Left ventricle myocardium inferior (tissue), 1 donor: Measurements from ENCODE around the gene BAG2. TPM values are rescaled to one million over a fixed set of nuclear protein-coding genes. Genes with fewer than 3 reads are reported as not detected.

Experiments
- DNase-seq: peaks from one replicate; pipeline ENCODE4 v3.0.0-alpha.2; 2020
- H3K27ac ChIP-seq: fragments of 200-600 bp; replicated peaks from 2 replicates; pipeline ENCODE4 v1.8.0; 2021
- H3K27me3 ChIP-seq: fragments of 200-600 bp; 2 replicates; pipeline ENCODE4 v1.8.0; 2021; ENCODE audit warnings: low read depth
- H3K36me3 ChIP-seq: fragments of 200-600 bp; 2 replicates; pipeline ENCODE4 v1.8.0; 2021
- H3K4me1 ChIP-seq: fragments of 200-600 bp; 2 replicates; pipeline ENCODE4 v1.8.0; 2021
- H3K4me3 ChIP-seq: fragments of 200-600 bp; 2 replicates; pipeline ENCODE4 v1.8.0; 2021; ENCODE audit warnings: mild to moderate bottlenecking, moderate library complexity
- H3K9me3 ChIP-seq: fragments of 200-600 bp; replicated peaks from 2 replicates; pipeline ENCODE4 v1.8.0; 2021
- CTCF ChIP-seq: fragments of 200-600 bp; IDR thresholded peaks from 2 replicates; pipeline ENCODE4 v1.8.0; 2021; ENCODE audit warnings: antibody characterized with exemption, mild to moderate bottlenecking, borderline replicate concordance
- intact Hi-C: fragments of 100-400 bp; cut with micrococcal nuclease; formaldehyde crosslinking; loops from one replicate; pipeline ENCODE4 v1.11.0; 2022
- total RNA-seq: library from RNA; stranded (reverse); fragmentation: NEBNext Ultra II Directional; extraction: Animal tissue kit (Norgen Biotek cat#: 25700); gene quantifications from one replicate; pipeline ENCODE4 v1.2.1, GENCODE V29; 2021
- donor health status: DM: no; HTN: yes; CAD: no; lungs with severe emphysema.

The BAG2 gene
- total RNA-seq, 1 donor from 2014 or later, result 11.2 TPM

DNA sequence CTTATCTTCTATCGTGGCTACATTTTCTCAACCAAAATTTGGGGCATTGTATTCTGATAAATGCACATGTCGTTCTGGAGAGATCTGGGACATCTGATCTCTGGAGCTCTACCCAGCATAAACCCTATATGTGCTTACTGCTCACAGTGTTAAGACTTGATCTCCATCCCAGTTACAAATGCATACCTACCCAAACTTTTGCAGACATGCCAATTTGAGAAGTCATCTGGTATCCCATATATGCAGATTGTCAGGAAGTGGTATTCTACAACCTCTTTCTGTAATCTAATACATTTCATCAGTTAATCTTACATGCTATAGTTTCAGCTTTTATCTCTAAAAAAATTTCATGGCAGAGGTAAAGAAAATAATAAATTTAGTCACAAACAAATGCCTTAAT, 11.2 kb downstream of the BAG2 start:
- H3K36me3 ChIP-seq, result peaks cover 27% of the 10 kb centered on the region
- intact Hi-C loops, result no loop called here
- no peaks in the 10 kb centered on the region for H3K9me3 ChIP-seq
- peaks cover 38% of the 10 kb centered on the region for H3K4me1 ChIP-seq
- TF ChIP-seq CTCF, result no peak
- H3K27me3 ChIP-seq, result no peaks in the 10 kb centered on the region
- no peak for DNase-seq
- no peak overlapping the region for H3K4me3 ChIP-seq
- no peak overlapping the region for H3K27ac ChIP-seq

- Histone ChIP-seq H3K4me3 (no peak overlapping the region), H3K27ac (no peak overlapping the region), H3K27me3 (no peaks in the 10 kb centered on the region), H3K9me3 (no peaks in the 10 kb centered on the region), H3K36me3 (peaks cover 3% of the 10 kb centered on the region), H3K4me1 (no peaks in the 10 kb centered on the region)
- DNase-seq, result no peak
- intact Hi-C loops, result no loop called here
- TF ChIP-seq CTCF, result peak; percentile 42
Measured at GRCh38 chr6:57190140-57190539, 18.0 kb downstream of the BAG2 start.

DNA sequence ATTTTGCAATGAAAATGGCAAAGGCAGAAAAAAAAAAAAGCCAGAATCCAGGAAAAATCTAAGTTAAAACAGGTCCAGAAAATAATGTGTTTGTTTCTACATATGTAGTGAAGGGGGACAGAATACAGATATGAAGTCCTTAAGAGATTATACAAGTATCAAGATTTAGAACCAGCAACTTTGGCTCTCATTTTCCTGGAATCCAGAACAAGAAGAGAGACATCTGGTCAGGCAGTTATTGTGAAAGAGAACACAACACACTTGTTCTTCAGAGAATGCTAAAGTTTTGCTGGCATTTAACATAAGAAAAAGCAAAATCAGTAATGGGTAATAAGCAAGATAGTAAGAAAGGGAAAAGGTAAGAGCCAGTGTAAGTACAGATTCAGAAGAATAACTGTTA, 21.1 kb downstream of the BAG2 start:
- DNase-seq, result no peak
- intact Hi-C loops, result no loop called here
- no peaks in the 10 kb centered on the region for H3K4me1 ChIP-seq
- no peak overlapping the region for H3K4me3 ChIP-seq
- TF ChIP-seq CTCF, result no peak
- H3K27me3 ChIP-seq, result no peaks in the 10 kb centered on the region
- H3K27ac ChIP-seq, result peak overlapping the region; percentile 35
- H3K9me3 ChIP-seq, result no peaks in the 10 kb centered on the region
- peaks cover 3% of the 10 kb centered on the region for H3K36me3 ChIP-seq

DNA sequence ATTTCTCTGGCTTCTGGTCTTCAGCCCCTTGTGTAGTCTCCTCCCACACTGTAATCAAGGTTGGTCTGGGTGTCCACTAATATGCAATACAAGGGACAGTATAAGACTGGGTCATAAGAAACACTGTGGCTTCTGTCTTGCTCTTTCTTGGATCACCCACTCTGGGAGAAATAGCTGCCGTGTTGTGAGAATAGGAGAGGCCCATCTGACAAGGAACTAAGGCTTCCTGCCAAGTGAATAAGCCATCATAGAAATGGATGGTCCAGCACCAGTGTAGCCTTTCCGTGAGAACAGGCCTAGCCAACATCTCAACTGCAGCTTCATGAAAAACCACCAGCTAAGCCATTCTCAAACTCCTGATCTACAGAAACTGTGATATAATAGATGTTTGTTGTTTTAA, 23.3 kb downstream of the BAG2 start:
- Histone ChIP-seq H3K27me3 (no peaks in the 10 kb centered on the region), H3K27ac (no peak overlapping the region), H3K4me3 (no peak overlapping the region), H3K9me3 (no peaks in the 10 kb centered on the region), H3K36me3 (peaks cover 3% of the 10 kb centered on the region), H3K4me1 (no peaks in the 10 kb centered on the region)
- DNase-seq, result no peak
- intact Hi-C loops, result no loop called here
- TF ChIP-seq CTCF, result no peak

DNA sequence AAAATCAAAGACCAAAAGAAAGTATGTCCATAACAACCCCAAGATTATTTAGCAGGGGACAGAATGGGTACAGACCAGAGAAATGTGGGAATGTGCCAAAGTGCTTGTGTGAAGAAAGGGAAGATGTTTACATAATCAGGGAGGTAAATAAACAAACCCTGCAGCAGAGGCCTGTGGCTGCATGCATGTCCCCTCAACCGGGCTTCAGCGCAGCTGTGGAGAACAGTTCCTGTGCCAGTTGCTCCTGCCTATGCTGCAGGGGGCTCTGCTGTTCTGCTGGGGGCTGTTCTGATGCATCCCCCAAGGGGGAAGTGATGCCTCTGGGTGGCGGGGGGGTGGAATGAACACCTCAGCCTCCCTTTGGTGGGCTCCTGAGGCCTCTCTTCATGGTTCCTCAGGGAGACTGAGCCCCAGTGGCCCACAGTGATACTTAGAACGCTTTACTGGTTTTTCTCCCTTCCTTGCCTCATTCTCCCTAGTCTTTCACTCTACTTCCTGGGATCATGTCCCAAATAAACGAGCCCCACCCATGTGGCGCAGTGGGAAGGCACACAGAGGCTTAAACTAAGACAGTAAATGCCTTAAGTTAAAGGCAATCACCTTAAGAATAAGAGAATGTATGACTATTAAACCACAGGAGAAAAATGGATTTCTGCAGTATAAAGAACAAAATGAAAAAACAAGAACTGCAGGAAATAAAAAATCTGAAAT, 27.0 kb downstream of the BAG2 start:
- no peaks in the 10 kb centered on the region for H3K4me1 ChIP-seq
- H3K27me3 ChIP-seq, result no peaks in the 10 kb centered on the region
- H3K27ac ChIP-seq, result no peak overlapping the region
- H3K36me3 ChIP-seq, result no peaks in the 10 kb centered on the region
- intact Hi-C loops, result no loop called here
- no peak for TF ChIP-seq CTCF
- no peaks in the 10 kb centered on the region for H3K9me3 ChIP-seq
- no peak overlapping the region for H3K4me3 ChIP-seq
- no peak for DNase-seq
